NOMO-1 treated with DMSO at 0.1 percent for 48 hours (cell line): ENCODE results near the gene SKIC2.

Experiments
- DNase-seq: peaks from one replicate; lab custom pipeline; 2025; ENCODE audit not compliant: unreplicated experiment; lab: John Stamatoyannopoulos, UW

SKIC2 gene

DNA sequence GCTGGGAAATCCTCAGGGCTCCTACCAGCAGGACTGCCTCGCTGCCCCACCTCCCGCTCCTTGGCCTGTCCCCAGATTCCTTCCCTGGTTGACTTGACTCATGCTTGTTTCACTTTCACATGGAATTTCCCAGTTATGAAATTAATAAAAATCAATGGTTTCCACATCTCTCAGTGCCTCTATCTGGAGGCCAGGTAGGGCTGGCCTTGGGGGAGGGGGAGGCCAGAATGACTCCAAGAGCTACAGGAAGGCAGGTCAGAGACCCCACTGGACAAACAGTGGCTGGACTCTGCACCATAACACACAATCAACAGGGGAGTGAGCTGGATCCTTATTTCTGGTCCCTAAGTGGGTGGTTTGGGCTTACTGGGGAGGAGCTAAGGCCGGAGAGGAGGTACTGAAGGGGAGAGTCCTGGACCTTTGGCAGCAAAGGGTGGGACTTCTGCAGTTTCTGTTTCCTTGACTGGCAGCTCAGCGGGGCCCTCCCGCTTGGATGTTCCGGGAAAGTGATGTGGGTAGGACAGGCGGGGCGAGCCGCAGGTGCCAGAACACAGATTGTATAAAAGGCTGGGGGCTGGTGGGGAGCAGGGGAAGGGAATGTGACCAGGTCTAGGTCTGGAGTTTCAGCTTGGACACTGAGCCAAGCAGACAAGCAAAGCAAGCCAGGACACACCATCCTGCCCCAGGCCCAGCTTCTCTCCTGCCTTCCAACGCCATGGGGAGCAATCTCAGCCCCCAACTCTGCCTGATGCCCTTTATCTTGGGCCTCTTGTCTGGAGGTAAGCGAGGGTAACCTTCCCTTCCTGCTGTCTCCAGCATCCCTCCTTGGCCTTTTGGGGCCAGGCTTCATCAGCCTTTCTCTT is 13.2 kb upstream of the SKIC2 start, which contains the start of gene CFB:
CFB (plus strand) TSS at position 589 of the 863 bp plus-strand sequence; CDS start at position 716, 127 bp downstream.
- no peak for DNase-seq

DNA sequence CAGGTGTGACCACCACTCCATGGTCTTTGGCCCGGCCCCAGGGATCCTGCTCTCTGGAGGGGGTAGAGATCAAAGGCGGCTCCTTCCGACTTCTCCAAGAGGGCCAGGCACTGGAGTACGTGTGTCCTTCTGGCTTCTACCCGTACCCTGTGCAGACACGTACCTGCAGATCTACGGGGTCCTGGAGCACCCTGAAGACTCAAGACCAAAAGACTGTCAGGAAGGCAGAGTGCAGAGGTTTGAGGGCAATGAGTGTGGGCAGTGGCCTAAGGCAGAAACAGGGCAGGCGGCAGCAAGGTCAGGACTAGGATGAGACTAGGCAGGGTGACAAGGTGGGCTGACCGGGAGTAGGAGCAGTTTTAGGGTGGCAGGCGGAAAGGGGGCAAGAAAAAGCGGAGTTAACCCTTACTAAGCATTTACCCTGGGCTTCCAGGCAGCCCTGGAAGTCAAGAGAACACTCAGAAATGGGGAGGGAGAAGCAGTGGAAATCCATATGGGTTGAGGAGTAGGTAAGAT is 12.5 kb upstream of the SKIC2 start:
- no peak for DNase-seq

DNA sequence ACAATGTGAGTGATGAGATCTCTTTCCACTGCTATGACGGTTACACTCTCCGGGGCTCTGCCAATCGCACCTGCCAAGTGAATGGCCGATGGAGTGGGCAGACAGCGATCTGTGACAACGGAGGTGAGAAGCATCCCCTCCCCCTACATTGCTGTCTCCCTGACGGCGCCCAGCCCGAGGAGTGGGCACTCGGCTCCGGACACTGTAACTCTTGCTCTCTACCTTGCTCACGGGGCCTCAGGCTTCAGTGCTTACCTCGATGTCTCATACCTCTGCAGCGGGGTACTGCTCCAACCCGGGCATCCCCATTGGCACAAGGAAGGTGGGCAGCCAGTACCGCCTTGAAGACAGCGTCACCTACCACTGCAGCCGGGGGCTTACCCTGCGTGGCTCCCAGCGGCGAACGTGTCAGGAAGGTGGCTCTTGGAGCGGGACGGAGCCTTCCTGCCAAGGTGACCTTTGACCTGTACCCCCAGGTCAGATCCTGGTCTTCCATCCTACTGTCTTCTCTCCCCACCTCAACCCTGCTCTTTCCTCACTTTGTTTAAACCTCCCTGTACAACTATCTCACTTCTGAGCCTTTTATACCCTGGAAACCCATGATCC is 11.8 kb upstream of the SKIC2 start:
- DNase-seq, result no peak

DNA sequence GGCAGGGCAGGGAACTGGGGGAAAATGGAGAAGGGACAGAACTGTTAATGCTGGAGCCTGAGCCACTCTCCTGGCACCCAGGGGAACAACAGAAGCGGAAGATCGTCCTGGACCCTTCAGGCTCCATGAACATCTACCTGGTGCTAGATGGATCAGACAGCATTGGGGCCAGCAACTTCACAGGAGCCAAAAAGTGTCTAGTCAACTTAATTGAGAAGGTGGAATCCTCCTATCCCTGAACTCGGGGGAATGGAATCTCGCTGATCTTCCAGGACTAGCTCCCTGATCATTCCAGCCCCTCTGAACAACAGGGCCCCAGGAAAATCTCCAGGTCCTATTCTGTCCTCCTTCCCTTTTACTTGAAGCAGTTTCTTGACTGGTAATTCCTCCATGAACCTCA is 11.1 kb upstream of the SKIC2 start:
- no peak for DNase-seq

DNA sequence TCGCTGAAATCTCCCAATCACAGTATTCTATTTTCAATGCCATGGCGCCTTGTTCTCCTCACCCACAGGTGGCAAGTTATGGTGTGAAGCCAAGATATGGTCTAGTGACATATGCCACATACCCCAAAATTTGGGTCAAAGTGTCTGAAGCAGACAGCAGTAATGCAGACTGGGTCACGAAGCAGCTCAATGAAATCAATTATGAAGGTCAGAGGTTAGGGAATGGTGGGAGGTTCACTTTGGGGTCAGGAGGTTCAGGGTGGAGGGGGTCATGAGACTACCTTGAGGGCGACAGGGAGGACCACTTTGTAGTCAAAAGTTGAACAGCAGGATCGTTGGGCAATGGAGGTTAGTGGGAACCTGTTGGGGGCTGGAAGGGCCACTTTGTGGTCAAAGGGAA is 10.7 kb upstream of the SKIC2 start:
- no peak for DNase-seq

DNA sequence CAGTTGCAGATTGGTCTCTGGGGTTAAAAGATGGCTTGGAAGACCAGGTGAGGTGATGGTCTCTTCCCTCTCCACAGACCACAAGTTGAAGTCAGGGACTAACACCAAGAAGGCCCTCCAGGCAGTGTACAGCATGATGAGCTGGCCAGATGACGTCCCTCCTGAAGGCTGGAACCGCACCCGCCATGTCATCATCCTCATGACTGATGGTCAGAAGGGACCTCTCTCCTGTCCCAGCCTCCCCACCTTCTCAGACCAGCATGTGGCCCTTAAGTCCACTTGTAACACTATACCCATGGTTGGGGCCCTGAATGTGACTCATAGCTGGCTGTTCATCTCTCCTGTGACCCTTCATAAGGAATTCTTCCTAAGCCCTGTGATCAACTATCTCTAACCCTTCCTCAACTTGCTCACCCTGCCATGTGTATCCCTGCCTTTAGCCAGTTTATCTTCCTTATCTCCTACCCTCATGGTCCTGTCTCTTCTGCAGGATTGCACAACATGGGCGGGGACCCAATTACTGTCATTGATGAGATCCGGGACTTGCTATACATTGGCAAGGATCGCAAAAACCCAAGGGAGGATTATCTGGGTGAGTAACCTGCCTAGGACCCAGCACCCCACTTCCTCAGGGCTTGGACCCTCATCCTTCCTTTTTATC is 10.1 kb upstream of the SKIC2 start:
- no peak for DNase-seq

DNA sequence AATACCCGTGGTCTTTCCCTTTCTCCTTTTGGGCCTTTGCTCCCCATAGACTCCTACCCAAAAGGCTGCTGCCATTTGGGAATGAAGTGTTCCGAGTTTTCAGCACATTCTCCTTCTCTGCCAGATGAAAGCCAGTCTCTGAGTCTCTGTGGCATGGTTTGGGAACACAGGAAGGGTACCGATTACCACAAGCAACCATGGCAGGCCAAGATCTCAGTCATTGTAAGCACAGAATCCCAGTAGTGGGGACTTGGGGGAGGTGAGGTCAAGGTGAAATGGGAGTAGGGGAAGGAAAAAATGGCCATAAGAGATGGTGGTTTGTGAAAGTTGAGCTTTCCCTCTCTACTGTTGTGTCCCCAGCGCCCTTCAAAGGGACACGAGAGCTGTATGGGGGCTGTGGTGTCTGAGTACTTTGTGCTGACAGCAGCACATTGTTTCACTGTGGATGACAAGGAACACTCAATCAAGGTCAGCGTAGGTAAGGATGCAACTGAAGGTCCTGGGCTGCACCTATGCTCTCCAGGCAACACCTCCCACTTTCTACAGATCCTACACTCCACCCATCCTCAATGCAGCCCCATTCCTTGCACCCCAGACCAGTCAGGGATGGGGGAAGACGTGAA is 8.9 kb upstream of the SKIC2 start:
- DNase-seq, result no peak

DNA sequence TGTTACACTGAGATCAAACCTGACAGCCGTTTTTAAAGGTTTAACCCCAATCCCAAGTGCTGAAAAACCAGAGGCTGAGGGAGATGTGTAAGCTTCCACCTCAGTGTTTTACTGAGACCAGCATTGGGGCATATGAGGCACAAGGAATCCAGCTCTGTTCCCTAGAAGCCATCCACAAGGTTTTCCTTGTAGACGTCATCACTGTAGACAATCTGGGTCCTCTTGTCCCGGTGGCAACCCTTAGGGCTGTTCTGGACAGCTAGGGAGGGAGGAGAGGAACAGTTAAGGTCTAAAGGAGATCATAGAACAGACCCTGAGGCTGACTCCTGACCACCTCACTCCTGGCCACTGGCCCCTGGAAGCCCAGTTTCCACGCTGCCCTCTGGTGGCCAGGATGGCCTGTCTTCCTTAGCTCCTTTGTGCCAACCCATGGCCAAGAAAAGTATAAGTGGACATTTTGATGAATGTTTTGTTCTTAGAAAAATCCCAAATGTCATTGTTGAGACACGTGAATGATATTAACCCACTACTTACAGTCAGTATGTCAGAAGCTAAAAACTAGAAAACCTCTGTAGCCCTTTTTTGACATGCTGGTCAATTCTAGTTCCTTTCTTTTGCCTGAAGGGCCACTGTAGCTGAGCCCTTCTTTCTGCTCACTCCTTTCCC is 6.7 kb upstream of the SKIC2 start:
- DNase-seq, result peak; percentile 23

DNA sequence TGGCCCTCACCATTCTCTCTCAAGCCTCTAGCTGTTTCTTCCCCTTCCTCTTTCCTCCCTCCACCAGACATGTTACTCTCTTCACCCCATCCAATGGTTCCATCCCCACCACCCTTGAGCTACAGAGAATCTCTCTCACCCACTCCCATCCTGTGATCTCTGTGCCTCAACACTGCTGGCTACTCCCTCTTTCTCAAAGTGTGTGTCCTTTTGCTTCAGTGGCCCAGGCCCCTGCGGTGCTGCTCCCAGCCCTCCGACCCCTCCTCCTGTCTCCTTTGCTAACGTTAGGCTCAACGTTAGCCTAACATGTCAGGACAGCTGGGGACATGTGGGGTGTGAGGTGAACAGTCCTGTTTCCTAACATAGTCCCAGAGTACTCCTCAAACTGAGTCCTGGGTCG is 6.1 kb upstream of the SKIC2 start:
- no peak for DNase-seq

DNA sequence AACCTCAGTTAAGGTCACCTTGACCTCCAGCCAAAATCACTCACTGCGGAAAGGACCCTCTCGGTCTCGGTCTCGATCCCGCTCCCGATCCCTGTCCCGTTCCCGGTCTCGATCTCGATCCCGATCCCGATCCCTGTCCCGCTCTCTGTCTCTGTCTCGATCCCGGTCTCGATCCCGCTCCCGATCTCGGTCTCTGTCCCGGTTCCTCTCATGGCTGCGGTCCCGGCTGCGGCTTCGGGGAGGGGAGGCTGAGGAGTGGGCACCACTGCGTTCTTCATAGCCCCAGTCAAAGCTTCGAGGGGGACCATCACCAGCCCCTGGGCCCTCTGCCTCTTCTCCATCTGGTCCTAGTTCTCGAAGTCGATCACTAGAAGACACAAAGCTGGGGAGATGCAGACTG is 4.5 kb upstream of the SKIC2 start:
- no peak for DNase-seq

DNA sequence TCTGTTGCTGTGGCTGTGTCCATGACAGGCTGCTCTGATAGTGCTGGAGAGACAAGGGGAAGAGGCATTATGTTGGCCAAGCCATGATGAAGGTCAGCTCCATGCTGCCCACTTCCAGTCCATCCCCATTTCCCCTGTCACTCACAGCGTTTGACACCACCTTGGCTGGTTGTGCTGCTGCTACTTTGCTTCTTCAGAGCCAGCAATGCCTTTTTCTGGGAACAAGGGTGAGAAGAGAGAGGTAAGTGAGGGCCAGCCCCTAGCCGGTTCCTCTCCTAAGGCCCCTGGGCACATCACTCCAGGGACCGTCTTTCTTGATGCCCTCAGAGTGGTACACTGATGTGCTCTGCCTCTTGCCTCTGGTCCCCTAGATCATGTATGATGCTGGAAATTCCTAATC is 2.2 kb upstream of the SKIC2 start:
- no peak for DNase-seq

DNA sequence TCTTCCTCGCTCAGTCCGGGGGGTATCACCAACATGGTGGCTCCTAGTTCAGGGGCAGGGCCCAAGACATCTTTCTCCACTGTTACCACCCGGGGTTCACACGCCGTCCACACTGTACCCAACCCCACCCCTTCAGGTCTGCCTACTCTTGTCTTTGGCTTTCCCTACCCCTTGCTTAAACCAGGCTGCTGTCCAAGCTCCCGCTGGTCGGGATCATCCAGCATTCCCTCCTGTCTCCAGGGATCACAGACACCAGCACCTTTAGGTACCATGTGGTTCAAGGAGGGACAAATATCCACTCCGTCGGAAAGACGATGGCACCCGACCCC is 599 bp upstream of the SKIC2 start:
- DNase-seq, result no peak

DNA sequence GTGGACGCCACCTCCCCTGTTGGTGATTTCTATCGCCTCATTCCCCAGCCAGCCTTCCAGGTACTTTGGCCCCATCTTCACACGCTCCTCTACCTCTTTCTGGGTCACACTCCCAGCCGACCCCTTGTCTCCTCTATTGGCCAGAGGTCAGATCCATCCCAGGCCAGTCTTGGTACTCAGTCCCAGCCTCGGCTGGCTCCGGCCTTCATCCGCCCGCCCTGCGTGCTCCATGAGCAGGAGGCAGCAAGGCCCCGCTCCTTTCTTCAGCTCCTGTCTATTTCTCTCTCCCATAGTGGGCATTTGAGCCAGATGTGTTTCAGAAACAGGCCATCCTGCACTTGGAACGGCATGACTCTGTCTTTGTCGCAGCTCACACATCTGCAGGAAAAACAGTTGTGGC is 2.6 kb downstream of the SKIC2 start:
- DNase-seq, result no peak

DNA sequence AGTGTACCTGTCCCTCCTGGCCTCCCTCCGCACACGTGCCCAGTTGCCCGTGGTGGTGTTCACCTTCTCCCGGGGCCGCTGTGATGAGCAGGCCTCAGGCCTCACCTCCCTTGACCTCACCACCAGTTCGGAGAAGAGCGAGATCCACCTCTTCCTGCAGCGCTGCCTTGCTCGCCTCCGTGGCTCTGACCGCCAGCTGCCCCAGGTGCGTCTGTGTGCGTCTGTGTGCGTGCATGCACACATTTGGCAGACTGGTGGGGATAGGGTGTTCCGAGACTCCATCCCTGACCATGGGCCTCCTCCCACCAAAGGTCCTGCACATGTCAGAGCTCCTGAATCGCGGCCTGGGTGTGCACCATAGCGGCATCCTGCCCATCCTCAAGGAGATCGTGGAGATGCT is 4.9 kb downstream of the SKIC2 start:
- DNase-seq, result no peak

DNA sequence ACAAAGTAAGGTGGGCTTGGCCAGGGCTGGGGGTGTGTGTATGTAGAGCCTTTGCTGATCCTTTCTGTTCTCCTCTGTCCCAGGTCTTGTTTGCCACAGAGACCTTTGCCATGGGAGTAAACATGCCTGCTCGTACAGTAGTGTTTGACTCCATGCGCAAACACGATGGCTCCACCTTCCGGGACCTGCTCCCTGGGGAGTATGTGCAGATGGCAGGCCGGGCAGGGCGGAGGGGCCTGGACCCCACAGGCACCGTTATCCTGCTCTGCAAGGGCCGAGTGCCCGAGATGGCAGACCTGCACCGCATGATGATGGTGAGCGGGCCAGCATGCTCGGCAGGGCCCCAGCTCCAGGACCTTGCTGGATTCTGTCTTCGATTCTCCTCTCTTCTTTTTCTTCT is 6.7 kb downstream of the SKIC2 start:
- no peak for DNase-seq

DNA sequence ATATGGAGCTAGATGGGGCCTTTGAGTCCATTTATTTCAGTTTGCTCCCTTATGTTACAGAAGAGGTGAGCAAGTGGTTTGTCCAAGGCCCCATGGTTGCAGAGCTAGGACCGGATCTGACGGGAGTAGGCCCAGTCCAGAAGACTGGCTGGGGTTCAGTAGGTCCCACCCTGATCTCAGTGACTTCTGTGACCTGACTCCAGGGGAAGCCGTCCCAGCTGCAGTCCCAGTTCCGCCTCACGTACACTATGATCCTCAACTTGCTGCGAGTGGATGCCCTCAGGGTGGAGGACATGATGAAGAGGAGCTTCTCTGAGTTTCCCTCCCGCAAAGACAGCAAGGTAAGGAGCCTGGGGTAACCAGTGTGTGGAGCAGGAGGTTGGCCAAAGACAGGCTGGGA is 7.5 kb downstream of the SKIC2 start:
- no peak for DNase-seq

DNA sequence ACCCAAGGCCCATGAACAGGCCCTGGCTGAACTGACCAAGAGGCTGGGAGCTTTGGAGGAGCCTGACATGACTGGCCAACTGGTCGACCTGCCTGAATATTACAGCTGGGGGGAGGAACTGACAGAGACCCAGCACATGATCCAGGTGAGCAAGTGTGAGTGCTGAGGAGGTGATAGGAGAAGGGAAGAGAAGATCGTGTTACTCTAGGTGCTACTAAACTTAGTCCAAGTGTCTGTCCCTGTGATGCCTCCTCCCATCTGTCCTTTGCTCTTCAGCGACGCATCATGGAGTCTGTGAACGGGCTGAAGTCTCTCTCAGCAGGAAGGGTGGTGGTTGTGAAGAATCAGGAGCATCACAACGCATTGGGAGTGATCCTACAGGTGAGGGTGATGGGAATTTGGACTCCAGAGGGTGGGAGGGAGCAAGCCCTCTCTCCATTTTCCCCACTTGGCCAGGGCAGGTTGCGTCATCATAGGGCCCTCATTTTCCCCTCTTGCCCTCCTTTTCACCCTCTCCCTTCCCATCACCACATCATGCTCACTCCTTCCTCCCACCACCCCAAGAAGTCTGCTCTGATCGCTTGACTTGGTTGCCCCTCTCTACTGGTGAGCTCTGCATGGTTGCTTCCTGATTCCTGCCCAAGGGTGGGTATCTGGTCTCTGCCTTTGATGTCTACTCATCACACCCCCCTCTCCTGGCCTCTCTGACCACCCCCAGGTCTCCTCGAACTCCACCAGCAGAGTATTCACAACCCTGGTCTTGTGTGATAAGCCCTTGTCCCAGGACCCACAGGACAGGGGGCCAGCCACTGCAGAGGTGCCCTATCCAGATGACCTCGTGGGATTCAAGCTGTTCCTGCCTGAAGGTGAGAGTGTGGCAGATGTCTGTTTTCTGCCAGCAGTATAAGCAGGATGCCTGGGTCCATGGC is 8.3 kb downstream of the SKIC2 start:
- no peak for DNase-seq

DNA sequence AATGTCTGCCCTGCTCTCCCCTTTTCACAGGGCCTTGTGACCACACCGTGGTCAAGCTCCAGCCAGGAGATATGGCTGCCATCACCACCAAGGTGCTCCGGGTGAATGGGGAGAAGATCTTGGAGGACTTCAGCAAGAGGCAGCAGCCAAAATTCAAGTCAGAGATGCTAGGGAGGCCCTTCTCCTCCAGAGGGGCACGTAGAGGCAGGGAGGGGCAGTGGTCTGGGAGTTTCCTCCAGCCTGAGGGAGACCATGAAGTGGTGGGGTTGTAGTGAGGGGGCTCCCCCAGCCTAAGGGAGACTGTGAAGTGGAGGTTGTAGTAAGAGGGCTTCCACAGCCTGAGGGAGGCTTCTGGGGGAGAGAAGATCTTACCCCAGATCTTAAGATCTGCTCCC is 8.9 kb downstream of the SKIC2 start:
- DNase-seq, result no peak

DNA sequence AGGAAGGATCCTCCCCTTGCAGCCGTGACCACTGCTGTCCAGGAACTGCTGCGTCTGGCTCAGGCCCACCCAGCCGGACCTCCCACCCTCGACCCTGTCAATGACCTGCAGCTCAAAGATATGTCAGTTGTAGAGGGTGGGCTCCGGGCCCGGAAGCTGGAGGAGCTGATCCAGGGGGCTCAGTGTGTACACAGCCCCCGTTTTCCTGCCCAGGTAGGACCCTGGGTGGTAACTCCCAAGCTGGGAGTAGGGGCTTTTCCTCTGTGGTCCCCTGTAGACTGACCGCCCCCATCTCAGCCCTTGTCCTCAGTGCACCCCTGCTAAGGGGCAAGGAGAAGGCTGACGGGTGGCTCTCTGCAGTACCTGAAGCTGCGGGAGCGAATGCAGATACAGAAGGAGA is 9.4 kb downstream of the SKIC2 start:
- no peak for DNase-seq
